ENCODE measurements around the gene SPNS2.
"Not testable (repeated sequence)": the region's sequence is repeated elsewhere in the genome, so short reads cannot be mapped to it uniquely, and the experiment has no call there.

The SPNS2 gene

DNA sequence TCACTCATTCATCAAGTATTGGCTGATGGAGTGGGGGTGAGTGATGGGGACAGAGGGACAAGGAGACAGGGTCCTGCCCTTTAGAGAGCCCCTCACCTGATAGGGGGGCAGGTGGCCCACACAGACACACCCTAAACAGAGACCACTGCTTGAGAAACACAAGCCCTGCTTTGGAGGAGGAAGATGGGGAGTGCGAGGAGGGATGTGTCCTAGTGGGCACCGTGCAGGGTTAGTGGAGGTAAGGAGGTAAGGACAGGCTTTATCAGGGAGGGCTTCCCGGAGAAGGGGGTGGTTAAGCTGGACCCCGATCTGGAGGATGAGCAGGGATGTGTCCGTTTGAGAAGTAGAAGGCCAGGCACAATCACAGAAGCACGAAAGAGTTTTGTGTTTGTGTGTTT is 77.5 kb downstream of the SPNS2 start:
- no peak for DNase-seq

DNA sequence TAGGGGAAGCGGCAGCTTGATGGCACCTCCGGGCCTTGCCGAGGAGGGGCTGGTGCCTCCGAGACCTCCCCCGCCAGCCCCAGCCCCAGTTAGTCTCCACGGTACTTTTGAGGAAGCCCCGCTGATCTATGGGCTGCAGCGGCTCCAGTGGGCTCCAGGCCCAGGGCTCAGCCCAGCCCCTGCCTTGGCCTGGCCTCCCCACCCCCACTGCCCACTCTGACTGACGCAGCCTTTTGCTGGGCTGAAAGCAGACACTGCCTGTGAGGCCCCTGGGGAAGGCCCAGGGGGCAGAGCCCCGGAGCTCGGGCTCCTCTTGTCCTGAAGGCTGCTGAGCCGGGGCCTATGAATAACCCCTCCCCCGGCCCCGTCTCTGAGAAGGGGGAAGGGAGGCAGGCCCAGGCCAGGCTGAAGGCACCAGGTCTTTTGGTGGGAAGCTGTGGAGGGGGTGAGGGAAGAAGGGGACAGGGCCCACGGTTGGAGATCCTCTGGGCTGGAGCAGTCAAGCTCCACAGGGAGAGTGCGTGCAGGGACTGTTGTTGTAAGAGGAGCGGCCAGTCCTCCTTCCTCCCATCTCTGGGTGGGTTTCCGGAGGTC is 78.1 kb downstream of the SPNS2 start:
- DNase-seq: no peak

DNA sequence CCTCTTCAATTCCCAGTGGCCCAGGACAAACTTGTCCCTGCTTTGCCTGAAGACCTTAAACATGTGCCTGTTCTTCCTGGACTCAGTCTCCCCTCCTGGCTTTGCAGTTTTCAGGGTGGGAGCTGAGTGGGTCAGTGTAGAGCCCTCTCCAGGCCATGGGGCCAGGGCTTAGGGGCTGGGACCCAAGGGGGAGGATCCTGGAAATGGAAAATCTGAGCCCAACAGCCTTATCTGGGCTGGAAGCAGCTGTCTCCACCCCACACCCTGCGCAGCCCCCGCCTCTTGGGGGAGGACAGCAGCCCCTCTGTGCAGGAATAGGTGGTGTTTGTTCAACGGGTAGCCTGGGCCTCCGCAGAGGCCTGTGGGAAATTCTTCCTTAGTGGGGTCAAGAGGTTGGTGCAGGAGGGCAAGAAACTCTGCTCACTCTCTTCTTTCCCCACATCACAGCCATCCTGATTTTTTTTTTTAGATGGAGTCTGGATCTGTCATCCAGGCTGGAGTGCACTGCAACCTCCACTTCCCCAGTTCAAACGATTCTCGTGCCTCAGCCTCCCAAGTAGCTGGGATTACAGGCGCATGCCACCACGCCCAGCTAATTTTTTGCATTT is 78.8 kb downstream of the SPNS2 start:
- no peak for DNase-seq

DNA sequence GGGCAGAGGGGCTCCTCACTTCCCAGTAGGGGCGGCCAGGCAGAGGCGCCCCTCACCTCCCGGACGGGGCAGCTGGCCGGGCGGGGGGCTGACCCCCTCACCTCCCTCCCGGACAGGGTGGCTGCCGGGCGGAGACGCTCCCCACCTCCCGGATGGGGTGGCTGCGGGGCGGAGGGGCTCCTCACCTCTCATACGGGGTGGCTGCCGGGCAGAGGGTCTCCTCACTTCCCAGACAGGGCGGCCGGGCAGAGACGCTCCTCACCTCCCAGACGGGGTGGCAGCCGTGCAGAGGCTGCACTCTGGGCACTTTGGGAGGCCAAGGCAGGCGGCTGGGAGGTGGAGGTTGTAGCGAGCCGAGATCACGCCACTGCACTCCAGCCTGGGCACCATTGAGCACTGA is 79.7 kb downstream of the SPNS2 start:
- not testable (repeated sequence) for DNase-seq

DNA sequence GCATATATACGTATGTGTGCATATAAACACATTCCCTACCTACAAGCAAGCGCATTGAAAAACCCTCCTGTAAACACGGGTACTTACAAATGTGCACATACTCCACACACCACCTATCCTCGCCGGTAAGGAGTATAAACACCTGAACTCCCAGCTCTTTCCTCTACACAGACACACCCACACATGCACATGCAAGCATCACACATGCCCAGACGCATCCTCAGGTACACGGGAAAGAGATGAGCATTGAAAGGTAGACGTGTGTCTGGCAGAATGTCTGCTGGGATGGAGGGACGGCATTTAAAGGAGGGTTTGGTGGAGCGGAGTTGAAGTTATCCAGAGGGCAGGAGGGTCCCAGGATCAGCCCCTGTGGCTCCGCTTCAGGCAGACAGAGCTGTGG is 81.0 kb downstream of the SPNS2 start:
- DNase-seq: no peak

DNA sequence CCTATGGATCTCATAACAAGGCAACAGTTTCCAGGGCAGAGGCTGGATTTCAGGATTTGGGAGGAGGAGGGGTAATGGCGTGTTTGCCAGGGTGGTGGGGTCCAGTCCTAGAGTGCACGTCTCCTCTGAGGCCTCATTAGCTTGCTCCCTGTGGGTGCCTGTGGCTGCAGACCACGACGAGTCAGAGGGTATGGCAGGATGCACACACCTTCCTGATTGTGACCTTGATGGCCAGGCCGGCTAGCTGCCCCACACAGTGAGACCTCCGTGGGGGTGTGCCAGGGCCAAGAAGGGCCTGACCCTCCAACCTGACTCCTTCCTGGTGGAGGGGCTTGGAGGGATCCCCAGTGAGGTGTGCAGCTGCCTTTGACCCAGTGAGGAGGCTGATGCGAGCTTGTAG is 81.6 kb downstream of the SPNS2 start:
- no peak for DNase-seq

DNA sequence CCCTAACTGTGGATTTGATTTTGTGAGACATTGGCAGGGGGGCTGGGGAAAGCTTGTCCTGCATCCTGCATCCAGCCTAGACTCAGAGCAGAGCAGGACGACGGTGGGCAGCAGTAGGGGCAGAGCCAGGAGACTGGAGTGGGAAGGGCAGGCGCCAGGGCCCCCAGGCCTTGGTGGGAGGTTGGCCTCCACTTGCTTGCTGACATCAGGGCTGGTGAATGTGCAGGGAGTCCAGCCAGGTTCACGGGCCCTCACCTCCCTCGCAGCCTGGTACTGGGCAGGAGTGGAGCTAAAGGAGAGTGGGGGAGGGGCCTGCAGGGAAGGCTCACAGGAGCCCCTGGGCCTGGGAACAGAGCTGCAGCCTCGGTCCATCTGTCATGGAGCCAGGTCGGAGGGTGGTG is 83.4 kb downstream of the SPNS2 start:
- no peak for DNase-seq

DNA sequence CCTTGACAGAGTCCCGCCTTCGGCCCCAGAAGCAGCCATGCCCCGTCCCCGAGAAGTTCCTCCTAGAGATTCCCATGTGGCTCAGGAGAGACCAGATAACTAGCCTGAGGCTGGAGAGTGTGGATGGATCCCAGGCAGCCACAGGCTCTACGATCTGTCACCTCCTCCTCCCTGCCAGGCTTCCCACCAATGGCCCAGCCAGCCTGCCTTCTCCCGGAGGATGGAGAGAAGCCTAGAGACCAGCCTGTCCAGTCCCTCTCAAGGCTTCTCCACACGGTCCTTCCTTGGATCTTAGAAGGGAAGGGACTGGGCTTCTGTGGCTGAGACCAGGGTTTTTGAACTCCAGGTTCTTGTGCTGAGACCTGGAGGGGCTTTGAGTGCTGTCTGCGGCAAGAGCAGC is 84.0 kb downstream of the SPNS2 start:
- DNase-seq: no peak

DNA sequence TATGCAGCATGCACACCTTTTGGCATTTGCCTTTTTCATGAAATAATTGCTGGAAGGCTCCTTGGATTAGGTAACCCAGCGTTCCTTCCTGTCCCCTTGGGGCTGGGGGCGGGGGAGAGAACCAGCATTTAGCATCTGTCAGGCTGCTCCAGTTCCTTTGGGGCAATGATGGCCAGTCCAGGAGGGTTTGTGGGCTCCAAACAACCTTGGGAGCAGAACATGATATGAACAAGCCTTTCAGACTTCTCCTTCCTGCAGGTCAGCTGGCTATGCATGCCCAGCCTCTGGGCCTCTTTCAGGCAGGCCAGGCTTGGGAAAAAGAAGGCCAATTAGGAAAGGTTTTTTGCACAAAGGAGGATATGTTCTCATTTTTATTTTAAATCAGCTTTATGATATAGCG is 84.5 kb downstream of the SPNS2 start:
- DNase-seq: no peak

- DNase-seq: no peak
Observed at GRCh38 chr17:4583782-4584100, 85.1 kb downstream of the SPNS2 start.

GRCh38 chr17:4584101-4584916 is 85.6 kb downstream of the SPNS2 start, which contains the start of gene SMTNL2:
SMTNL2 (plus strand) TSS chr17:4584529; CDS start chr17:4584606, 77 bp downstream.
- DNase-seq: no peak

GRCh38 chr17:4584917-4585637 is 86.4 kb downstream of the SPNS2 start:
- DNase-seq: no peak

GRCh38 chr17:4585638-4585994 is 86.9 kb downstream of the SPNS2 start:
- DNase-seq: no peak

DNA sequence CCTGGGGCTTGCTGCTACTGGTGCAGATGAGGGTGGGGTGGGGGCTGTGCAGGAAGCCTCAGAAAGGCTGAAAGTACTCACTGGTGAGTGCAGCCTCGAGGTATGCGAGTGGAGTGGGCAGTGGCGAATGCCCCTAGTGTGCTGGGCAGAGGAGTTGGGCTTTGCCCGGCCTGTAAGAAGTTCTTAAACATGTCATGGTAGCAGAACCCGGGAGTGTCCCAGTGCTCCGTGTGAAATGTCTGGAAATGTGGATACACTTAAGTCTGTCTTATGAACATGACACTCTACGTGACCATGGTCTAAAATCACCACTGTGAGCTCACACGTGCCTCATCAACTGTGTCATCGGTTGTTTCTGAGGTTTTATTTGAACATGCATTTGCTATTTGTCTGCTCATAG is 87.4 kb downstream of the SPNS2 start:
- DNase-seq: no peak

DNA sequence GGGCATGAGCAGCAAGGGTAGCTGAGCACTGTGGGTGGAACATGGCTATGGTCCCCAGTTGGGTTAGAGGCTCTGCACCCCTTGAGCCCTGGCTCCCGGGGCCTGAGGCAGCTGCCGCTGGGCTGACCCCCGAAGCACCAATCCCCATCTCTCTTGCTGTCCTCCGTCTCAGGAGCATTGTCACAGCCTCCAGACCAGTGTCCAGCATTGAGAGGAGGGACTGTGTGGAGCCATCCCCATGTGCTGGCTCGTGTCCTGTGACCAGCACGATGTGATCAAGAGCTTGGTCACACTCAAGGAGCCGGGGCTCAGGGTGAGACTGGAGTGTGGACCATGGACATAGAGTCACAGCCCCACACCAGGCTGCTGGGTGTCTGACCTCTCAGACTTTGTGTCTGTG is 88.5 kb downstream of the SPNS2 start:
- no peak for DNase-seq

DNA sequence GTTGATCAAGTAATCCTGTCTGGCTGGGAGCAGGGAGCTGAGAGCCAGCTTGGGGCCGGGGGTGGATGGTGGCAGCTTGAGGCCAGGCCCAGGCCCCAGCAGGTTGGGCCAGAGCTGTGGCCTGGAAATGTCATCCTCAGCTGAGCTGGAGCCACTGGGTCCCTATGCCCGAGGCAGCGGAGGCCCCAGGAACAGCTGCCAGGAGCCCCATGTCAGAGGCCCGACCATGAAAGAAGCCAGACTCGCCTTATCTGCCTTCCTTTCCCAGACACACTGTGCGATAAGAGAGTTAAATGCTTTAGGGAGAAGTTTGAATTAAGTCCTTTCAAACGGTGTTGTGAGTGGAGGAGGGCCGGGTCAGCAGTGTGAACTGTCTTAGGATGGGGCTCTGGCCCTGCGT is 89.1 kb downstream of the SPNS2 start:
- DNase-seq: no peak

DNA sequence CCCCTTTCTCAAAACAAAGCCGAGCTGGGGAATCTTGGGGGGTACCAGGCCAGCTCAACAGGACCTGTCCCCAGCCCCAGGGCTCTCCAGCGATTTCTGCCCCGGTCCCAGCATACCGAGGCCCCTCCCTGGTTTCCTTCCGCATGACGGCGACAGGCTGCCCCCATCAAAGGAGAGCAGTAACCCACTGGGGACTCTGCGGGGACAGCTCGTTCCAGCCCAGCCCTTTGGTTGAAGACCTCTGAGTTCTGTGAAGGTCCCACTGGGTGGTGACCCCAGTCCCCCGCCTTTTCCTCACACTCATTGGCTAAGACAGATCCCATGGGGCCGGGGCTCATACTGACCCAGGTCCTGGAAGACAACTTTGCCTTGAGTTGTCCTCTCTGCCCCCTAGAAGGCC is 89.7 kb downstream of the SPNS2 start:
- DNase-seq: no peak

Data from NCI-H345 (cell line).